Lung (tissue), 12 donors: ENCODE data around the gene TASL. TPM values are rescaled to one million over a fixed set of nuclear protein-coding genes. Genes with fewer than 3 reads are reported as not detected.
"Not testable (repeated sequence)": the region's sequence is repeated elsewhere in the genome, so short reads cannot be mapped to it uniquely, and the experiment has no call there.

Experiments used
- ATAC-seq: fragments of 200-7000 bp; cut with Tn5 transposase; one replicate; pipeline ENCODE4 v1.9.1; 2020; ENCODE audit warnings: moderate number of reproducible peaks; ENCODE audit not compliant: insufficient read depth, low FRiP score
- DNase-seq, 3 donors: peaks; one replicate each; pipeline ENCODE4 v3.0.0-alpha.2; 2013 to 2017
- H3K27ac ChIP-seq, 2 donors: one replicate each; pipeline ENCODE4 v1.5.1; 2013; ENCODE audit warnings: mild to moderate bottlenecking in 2 of 2, moderate library complexity in 2 of 2, control low read depth in 1 of 2, inconsistent platforms in 1 of 2, low read depth in 1 of 2, low read length in 1 of 2
- H3K27me3 ChIP-seq, 3 donors: one replicate each; pipeline ENCODE4 v1.5.1; 2013; ENCODE audit warnings: low read length in 2 of 3; ENCODE audit not compliant: control insufficient read depth in 3 of 3, insufficient read depth in 3 of 3
- H3K36me3 ChIP-seq, 4 donors: one replicate each; pipeline ENCODE4 v1.5.1; 2013; ENCODE audit warnings: low read length in 4 of 4, mild to moderate bottlenecking in 1 of 4, moderate library complexity in 1 of 4; ENCODE audit not compliant: control insufficient read depth in 4 of 4, insufficient read depth in 4 of 4
- H3K4me1 ChIP-seq, 5 donors: one replicate each; pipeline ENCODE4 v1.5.1; 2013; ENCODE audit warnings: low read length in 5 of 5, mild to moderate bottlenecking in 2 of 5, moderate library complexity in 1 of 5; ENCODE audit not compliant: control insufficient read depth in 5 of 5, insufficient read depth in 5 of 5
- H3K4me3 ChIP-seq: one replicate; pipeline ENCODE4 v1.5.1; 2013; ENCODE audit warnings: mild to moderate bottlenecking, control low read depth, moderate library complexity
- H3K9ac ChIP-seq, 2 donors: one replicate each; pipeline ENCODE4 v1.5.1; 2013; ENCODE audit warnings: low read length in 2 of 2, control low read depth in 1 of 2; ENCODE audit not compliant: insufficient read depth in 1 of 2
- H3K9me3 ChIP-seq, 4 donors: one replicate each; pipeline ENCODE4 v1.5.1; 2013; ENCODE audit warnings: low read length in 3 of 4, mild to moderate bottlenecking in 1 of 4, moderate library complexity in 1 of 4; ENCODE audit not compliant: control insufficient read depth in 4 of 4, insufficient read depth in 3 of 4
- WGBS, 2 donors: extraction: QIAGEN DNeasy Blood & Tissue Kit; methylation state at CpG; one replicate each; pipeline ENCODE4 v1.1.7; 2013; 5-methylcytosine and 5-hydroxymethylcytosine counted together
- polyA plus RNA-seq, 2 donors: library from polyadenylated mRNA; stranded (reverse); fragments of 200-250 nt; gene quantifications; one replicate each; pipeline ENCODE4 v1.2.1, GENCODE V29; 2013
- total RNA-seq, 2 donors: library from RNA; depleted of rRNA in 1 of 2; stranded (reverse); fragments of >200 nt in 1 of 2; gene quantifications; one replicate each; pipeline ENCODE4 v1.2.1, GENCODE V29; 2014 to 2021
- TF ChIP-seq, protein P1 (sequence below): IDR thresholded peaks from 2 replicates; pipeline ENCODE4 v1.5.1; 2012; ENCODE audit warnings: mild to moderate bottlenecking; ENCODE audit errors: control extremely low read depth, extremely low read depth
- donor health status: control.
- donor health status: control.
- donor health status: Bipolar disorder and iron deficiency.
- donor health status: healthy.
- donor health status: DM: yes; HTN: yes; CAD: no.

The TASL gene
- total and polyA plus RNA-seq, 4 donors, result 2.1 to 4.6 (median 3.2) TPM

DNA sequence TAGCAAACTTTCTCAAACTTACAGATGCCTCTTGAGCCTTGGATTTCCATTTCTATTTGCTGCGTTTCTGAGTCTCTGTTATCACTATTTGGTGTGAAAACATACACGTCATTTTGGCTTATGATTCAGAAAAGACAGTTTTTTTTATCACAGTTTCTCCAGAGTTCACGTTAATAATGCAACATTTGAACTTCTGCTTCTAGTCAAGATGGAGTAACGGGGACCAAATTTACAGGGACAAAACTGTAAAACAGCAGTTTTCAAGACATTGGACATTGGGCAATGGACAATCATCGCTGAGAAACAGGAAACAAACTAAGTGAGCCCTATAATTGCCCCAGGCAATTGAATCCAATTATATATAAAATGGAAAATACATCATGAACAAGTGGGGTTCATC lies 36.2 kb upstream of the TASL start:
- H3K9ac ChIP-seq, result no peak overlapping the region
- H3K27ac ChIP-seq, result no peak overlapping the region
- peaks cover 0 to 7% (median 0%) of the 10 kb centered on the region in 4 donors for H3K9me3 ChIP-seq
- no peaks in the 10 kb centered on the region for H3K4me1 ChIP-seq
- 36 to 58% methylated on average over 5 of the region's 5 CpGs for WGBS, 2 donors
- no peaks in the 10 kb centered on the region for H3K36me3 ChIP-seq
- TF ChIP-seq, protein P1, sequence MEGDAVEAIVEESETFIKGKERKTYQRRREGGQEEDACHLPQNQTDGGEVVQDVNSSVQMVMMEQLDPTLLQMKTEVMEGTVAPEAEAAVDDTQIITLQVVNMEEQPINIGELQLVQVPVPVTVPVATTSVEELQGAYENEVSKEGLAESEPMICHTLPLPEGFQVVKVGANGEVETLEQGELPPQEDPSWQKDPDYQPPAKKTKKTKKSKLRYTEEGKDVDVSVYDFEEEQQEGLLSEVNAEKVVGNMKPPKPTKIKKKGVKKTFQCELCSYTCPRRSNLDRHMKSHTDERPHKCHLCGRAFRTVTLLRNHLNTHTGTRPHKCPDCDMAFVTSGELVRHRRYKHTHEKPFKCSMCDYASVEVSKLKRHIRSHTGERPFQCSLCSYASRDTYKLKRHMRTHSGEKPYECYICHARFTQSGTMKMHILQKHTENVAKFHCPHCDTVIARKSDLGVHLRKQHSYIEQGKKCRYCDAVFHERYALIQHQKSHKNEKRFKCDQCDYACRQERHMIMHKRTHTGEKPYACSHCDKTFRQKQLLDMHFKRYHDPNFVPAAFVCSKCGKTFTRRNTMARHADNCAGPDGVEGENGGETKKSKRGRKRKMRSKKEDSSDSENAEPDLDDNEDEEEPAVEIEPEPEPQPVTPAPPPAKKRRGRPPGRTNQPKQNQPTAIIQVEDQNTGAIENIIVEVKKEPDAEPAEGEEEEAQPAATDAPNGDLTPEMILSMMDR, result no peak
- H3K4me3 ChIP-seq, result no peak overlapping the region
- ATAC-seq (no peak), DNase-seq (no peak)
- H3K27me3 ChIP-seq, result no peaks in the 10 kb centered on the region

DNA sequence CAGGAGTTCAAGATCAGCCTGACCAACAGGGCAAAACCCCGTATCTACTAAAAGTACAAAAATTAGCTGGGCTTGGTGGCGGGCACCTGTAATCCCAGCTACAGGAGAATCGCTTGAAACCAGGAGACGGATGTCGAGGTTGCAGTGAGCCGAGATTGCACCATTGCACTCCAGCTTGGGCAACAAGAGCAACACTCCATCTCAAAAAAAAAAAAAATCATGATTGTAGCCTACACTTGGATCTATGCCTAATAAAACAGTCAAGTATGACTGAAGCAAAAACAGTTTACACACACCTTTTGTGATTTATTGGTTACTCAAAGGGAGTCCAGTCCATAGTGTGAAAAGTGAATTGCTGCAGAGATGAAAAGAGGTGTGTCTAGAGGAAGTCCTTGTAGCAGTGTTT lies 34.7 kb upstream of the TASL start:
- Histone ChIP-seq H3K36me3 (no peaks in the 10 kb centered on the region), H3K27me3 (no peaks in the 10 kb centered on the region), H3K4me3 (no peak overlapping the region), H3K9ac (no peak overlapping the region), H3K9me3 (peaks cover 0 to 1% (median 0%) of the 10 kb centered on the region in 4 donors), H3K27ac (no peak overlapping the region), H3K4me1 (no peaks in the 10 kb centered on the region)
- WGBS, 2 donors, result 32 to 57% methylated on average over 6 of the region's 6 CpGs
- TF ChIP-seq, protein P1, result no peak
- ATAC-seq (no peak), DNase-seq (no peak)

DNA sequence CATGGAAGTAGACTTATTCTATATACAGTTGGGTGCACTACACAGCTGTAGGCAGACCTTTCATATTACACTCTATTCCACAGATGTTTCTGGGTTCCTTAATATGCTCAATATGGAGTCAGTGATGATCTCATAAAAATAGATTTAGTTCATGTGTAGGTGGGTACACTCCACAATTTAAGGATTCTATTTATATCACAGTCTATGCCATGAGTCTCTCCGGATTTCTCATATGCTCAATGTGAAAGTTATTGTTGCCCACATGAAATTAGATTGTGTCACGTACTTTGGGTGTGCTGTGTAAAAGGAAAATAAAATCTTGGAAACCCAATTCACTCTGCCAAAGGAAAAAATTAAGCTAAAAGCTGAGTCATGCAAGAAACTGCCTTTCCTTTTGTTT lies 32.5 kb upstream of the TASL start:
- no peak for DNase-seq
- H3K36me3 ChIP-seq, result no peaks in the 10 kb centered on the region
- TF ChIP-seq, protein P1, result no peak
- no peaks in the 10 kb centered on the region for H3K4me1 ChIP-seq
- WGBS, 2 donors, result 53 to 82% methylated on average over 2 of the region's 2 CpGs
- H3K27ac ChIP-seq, result no peak overlapping the region
- H3K9ac ChIP-seq, result no peak overlapping the region
- H3K4me3 ChIP-seq, result no peak overlapping the region
- H3K9me3 ChIP-seq, result no peaks in the 10 kb centered on the region
- H3K27me3 ChIP-seq, result no peaks in the 10 kb centered on the region
- no peak for ATAC-seq

DNA sequence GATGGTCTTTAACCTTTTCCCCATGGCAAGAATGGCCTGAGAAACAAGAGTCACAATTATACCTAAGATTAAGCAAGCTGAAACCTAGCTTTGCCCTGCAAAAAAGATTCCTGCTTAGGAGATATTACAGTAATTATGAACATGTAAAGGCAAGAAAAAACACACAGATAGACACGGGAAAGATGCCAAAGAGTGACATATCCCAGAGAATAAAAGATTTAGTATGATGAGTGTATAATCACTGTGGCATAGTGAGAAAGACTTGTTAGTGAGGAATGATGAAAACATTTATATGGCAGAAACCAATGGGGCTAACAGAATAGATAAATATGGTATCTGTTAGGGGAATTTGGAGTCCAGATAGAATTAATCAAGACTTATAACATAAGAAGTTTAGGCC lies 29.6 kb upstream of the TASL start:
- 56 to 68% methylated on average over 1 of the region's 1 CpG for WGBS, 2 donors
- Histone ChIP-seq H3K27ac (no peak overlapping the region), H3K9me3 (no peaks in the 10 kb centered on the region), H3K9ac (no peak overlapping the region), H3K4me1 (no peaks in the 10 kb centered on the region), H3K36me3 (no peaks in the 10 kb centered on the region), H3K27me3 (no peaks in the 10 kb centered on the region), H3K4me3 (no peak overlapping the region)
- ATAC-seq (no peak), DNase-seq (no peak)
- TF ChIP-seq, protein P1, result no peak

DNA sequence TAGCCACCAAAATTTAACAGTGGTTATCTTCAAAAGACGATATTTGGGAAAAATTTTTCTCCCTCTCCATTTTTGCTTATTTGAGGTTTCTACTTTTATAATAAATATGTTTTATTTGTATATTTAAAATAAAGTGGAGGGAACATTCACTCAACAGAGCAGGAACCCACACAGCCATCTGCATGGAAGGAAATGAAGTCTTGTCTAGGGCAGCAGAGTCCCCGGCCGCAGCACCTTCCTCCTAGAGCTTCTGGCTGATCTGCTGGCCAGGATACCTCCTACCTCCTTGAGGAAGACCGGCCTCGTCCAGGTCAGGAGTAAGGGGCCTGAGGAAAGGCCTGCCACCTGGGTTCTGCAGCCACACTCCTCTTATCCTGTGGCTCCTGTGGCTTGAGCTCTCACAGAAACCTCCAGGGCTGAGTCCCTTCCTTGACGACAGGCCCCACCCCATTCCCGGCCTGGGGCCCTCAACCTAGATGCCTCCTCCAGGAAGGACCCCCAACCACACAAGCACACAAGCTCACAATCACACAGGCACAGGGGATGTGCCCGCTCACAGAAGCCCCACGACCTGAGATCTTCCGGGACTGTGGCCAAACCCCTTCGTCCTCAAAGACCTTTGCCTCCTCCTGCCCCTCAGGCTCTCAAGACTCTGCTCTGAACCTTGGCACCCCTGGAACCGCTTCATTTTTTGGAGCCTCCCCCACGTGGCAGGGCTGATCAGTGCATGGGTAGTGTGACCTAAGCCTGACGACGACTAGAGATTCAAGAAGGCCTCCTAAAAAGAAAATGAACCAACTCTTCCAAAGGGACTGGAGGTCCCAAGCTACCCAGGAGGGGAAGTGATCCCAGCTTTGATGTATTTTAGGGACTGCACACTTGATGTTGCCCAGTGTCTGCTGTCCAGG lies 23.0 kb upstream of the TASL start:
- not testable (repeated sequence) for H3K9ac ChIP-seq, H3K4me1 ChIP-seq, H3K27ac ChIP-seq, H3K27me3 ChIP-seq, H3K36me3 ChIP-seq, H3K9me3 ChIP-seq, DNase-seq, ATAC-seq, H3K4me3 ChIP-seq
- 38 to 77% methylated on average over 4 to 7 of the region's 15 CpGs for WGBS, 2 donors
